K562 (cell line): Measurements from ENCODE around the gene ZNF597. TPM values are rescaled to one million over a fixed set of nuclear protein-coding genes. Genes with fewer than 3 reads are reported as not detected.

Experiments used
- BCL6 ChIP-seq: fragments of 250-450 bp; sonication (Bioruptor Pico); IDR thresholded peaks from 2 replicates; pipeline ENCODE4 v1.4.0; 2020
- KLF6 ChIP-seq: fragments of 250-450 bp; sonication (Bioruptor Pico); IDR thresholded peaks from 2 replicates; pipeline ENCODE4 v1.4.0; 2020; ENCODE audit warnings: mild to moderate bottlenecking, moderate library complexity, borderline replicate concordance
- SETDB1 ChIP-seq: IDR thresholded peaks from one replicate; pipeline ENCODE4 v1.6.1; 2012; ENCODE audit warnings: low read length, control low read depth, inconsistent platforms
- SMARCE1 ChIP-seq: fragments of 450-650 bp; IDR thresholded peaks from 2 replicates; pipeline ENCODE4 v1.7.1; 2016; ENCODE audit warnings: mild to moderate bottlenecking
- ZNF239 ChIP-seq: fragments of 250-450 bp; sonication (Bioruptor Pico); IDR thresholded peaks from 2 replicates; pipeline ENCODE4 v1.4.0; 2020; ENCODE audit warnings: mild to moderate bottlenecking
- ZNF407 ChIP-seq: fragments of 450-650 bp; IDR thresholded peaks from 2 replicates; pipeline ENCODE4 v1.6.1; 2016; ENCODE audit warnings: low read depth
- ZNF57 ChIP-seq: fragments of 450-650 bp; formaldehyde crosslinking; IDR thresholded peaks from 2 replicates; pipeline ENCODE4 v1.4.0; 2020; ENCODE audit warnings: mild to moderate bottlenecking, moderate library complexity
- polyA plus RNA-seq, 8 experiments: library from polyadenylated mRNA; depleted of rRNA in 4 of 8; stranded (reverse) in 5 of 8; unstranded in 3 of 8; fragments of >200 nt; fragmentation: Nextera tagmentation in 2 of 8; fragmentation: Illumina TruSeq in 1 of 8; extraction: Ambion mirVana in 2 of 8; extraction: Trizol in 1 of 8; gene quantifications; 2 replicates each; pipeline versions ENCODE4 v1.2.1 to v1.2.3, GENCODE V29; 2011 to 2014; ENCODE audit warnings: inconsistent platforms in 1 of 8, missing spikeins in 1 of 8
- total RNA-seq, 7 experiments: library from RNA; depleted of rRNA in 6 of 7; stranded (reverse); fragments of >200 nt in 6 of 7; fragmentation: Illumina TruSeq in 2 of 7; extraction: Trizol in 2 of 7; gene quantifications; 2 replicates each; pipeline versions ENCODE4 v1.2.1 to v1.2.3, GENCODE V29; 2011 to 2021; ENCODE audit warnings: low replicate concordance in 1 of 7
- TF ChIP-seq, protein P1 (sequence below): fragments of 450-650 bp; IDR thresholded peaks from 2 replicates; pipeline ENCODE4 v1.6.1; 2016; ENCODE audit warnings: mild to moderate bottlenecking, moderate library complexity

Gene ZNF597
- total and polyA plus RNA-seq, 9 of the 15 experiments (the other 6 are each of a cell fraction or from before 2014, with no cell fraction given): 0.14 to 0.68 (median 0.42) TPM

DNA sequence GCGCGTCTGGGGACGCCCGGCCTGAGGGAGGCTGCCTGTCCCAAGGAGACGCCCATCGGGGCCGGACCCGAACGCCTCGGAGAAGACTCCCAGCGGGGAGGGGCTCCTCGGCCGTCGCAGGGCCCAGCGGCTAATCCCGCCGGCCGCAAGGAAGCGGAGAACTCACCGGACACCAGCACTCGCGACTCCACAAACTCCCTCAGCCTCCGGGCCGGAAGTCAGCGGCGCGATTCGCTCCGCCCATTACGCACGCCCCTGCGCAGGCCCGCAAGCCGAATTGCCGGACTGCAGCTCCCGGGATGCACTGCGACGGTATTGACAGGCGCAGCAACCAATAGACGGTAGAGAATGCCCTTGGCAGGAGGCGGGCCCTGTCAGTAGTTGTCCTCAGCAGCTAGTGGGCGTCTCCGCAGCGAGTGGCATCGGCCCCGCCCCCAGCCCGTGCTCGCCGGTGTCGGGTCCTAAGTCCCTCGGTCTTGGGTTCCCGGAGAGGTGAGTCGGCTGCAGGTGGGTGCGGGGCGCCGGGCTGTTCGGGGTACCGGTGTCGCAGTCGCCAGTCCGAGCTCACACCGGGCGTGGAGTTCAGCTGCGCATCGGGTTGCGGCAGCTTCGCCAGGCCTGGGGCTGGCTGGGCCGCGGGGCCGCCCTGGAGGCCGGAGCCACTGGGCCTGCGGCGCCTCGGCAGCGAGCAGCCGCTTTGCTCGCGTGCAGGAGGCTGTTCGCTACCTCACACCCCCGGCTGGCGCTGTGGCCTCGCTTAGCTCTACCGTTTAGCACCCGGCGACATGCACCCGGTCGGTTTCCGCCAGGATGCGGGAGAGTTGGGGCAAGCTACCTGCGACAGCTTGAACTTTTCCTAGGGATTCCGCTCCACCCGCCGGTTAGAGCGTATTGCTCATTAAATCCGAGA lies 42.3 kb downstream of the ZNF597 start, which contains the start of the genes ZNF174 and ZSCAN32 (continued):
- TF ChIP-seq ZNF239 (no peak), SETDB1 (no peak), KLF6 (CRISPR knock-in tag) (no peak), ZNF57 (no peak), BCL6 (CRISPR knock-in tag) (no peak), ZNF407 (no peak), SMARCE1 (no peak)
- TF ChIP-seq, protein P1, sequence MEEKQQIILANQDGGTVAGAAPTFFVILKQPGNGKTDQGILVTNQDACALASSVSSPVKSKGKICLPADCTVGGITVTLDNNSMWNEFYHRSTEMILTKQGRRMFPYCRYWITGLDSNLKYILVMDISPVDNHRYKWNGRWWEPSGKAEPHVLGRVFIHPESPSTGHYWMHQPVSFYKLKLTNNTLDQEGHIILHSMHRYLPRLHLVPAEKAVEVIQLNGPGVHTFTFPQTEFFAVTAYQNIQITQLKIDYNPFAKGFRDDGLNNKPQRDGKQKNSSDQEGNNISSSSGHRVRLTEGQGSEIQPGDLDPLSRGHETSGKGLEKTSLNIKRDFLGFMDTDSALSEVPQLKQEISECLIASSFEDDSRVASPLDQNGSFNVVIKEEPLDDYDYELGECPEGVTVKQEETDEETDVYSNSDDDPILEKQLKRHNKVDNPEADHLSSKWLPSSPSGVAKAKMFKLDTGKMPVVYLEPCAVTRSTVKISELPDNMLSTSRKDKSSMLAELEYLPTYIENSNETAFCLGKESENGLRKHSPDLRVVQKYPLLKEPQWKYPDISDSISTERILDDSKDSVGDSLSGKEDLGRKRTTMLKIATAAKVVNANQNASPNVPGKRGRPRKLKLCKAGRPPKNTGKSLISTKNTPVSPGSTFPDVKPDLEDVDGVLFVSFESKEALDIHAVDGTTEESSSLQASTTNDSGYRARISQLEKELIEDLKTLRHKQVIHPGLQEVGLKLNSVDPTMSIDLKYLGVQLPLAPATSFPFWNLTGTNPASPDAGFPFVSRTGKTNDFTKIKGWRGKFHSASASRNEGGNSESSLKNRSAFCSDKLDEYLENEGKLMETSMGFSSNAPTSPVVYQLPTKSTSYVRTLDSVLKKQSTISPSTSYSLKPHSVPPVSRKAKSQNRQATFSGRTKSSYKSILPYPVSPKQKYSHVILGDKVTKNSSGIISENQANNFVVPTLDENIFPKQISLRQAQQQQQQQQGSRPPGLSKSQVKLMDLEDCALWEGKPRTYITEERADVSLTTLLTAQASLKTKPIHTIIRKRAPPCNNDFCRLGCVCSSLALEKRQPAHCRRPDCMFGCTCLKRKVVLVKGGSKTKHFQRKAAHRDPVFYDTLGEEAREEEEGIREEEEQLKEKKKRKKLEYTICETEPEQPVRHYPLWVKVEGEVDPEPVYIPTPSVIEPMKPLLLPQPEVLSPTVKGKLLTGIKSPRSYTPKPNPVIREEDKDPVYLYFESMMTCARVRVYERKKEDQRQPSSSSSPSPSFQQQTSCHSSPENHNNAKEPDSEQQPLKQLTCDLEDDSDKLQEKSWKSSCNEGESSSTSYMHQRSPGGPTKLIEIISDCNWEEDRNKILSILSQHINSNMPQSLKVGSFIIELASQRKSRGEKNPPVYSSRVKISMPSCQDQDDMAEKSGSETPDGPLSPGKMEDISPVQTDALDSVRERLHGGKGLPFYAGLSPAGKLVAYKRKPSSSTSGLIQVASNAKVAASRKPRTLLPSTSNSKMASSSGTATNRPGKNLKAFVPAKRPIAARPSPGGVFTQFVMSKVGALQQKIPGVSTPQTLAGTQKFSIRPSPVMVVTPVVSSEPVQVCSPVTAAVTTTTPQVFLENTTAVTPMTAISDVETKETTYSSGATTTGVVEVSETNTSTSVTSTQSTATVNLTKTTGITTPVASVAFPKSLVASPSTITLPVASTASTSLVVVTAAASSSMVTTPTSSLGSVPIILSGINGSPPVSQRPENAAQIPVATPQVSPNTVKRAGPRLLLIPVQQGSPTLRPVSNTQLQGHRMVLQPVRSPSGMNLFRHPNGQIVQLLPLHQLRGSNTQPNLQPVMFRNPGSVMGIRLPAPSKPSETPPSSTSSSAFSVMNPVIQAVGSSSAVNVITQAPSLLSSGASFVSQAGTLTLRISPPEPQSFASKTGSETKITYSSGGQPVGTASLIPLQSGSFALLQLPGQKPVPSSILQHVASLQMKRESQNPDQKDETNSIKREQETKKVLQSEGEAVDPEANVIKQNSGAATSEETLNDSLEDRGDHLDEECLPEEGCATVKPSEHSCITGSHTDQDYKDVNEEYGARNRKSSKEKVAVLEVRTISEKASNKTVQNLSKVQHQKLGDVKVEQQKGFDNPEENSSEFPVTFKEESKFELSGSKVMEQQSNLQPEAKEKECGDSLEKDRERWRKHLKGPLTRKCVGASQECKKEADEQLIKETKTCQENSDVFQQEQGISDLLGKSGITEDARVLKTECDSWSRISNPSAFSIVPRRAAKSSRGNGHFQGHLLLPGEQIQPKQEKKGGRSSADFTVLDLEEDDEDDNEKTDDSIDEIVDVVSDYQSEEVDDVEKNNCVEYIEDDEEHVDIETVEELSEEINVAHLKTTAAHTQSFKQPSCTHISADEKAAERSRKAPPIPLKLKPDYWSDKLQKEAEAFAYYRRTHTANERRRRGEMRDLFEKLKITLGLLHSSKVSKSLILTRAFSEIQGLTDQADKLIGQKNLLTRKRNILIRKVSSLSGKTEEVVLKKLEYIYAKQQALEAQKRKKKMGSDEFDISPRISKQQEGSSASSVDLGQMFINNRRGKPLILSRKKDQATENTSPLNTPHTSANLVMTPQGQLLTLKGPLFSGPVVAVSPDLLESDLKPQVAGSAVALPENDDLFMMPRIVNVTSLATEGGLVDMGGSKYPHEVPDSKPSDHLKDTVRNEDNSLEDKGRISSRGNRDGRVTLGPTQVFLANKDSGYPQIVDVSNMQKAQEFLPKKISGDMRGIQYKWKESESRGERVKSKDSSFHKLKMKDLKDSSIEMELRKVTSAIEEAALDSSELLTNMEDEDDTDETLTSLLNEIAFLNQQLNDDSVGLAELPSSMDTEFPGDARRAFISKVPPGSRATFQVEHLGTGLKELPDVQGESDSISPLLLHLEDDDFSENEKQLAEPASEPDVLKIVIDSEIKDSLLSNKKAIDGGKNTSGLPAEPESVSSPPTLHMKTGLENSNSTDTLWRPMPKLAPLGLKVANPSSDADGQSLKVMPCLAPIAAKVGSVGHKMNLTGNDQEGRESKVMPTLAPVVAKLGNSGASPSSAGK: peak; percentile 93
